ENCODE data around the gene NPY2R.

NPY2R gene

DNA sequence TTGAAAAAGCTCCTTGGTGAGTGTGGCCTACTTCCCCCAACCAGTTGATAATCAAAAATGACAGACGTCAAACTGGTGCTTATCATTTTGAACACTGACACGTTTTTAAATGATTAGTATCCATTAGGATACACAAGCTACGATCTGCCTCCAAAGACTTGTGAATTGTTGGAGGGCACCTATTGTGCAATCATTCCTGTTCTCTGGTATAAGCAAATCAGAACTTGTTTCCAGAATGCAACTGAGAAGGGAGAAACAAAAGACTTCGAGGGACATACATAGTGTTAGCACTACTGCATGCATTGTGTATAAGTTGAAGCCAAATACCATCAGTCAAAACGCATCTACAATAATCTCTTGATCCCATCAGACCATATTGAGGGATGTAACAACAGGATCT lies 11.6 kb downstream of the NPY2R start:
- no peak for DNase-seq (ENCODE audit: low read depth, low spot score)
- in situ Hi-C loops (cut with HindIII; ENCODE audit: low sequenced_read_pairs): no loop called here
- no peak overlapping the region for H3K4me3 ChIP-seq (ENCODE audit: low read depth, low read length)
- TF ChIP-seq, protein P1, sequence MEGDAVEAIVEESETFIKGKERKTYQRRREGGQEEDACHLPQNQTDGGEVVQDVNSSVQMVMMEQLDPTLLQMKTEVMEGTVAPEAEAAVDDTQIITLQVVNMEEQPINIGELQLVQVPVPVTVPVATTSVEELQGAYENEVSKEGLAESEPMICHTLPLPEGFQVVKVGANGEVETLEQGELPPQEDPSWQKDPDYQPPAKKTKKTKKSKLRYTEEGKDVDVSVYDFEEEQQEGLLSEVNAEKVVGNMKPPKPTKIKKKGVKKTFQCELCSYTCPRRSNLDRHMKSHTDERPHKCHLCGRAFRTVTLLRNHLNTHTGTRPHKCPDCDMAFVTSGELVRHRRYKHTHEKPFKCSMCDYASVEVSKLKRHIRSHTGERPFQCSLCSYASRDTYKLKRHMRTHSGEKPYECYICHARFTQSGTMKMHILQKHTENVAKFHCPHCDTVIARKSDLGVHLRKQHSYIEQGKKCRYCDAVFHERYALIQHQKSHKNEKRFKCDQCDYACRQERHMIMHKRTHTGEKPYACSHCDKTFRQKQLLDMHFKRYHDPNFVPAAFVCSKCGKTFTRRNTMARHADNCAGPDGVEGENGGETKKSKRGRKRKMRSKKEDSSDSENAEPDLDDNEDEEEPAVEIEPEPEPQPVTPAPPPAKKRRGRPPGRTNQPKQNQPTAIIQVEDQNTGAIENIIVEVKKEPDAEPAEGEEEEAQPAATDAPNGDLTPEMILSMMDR (IDR thresholded peaks at IDR 0.05; ENCODE audit: low read depth, low read length): no peak

DNA sequence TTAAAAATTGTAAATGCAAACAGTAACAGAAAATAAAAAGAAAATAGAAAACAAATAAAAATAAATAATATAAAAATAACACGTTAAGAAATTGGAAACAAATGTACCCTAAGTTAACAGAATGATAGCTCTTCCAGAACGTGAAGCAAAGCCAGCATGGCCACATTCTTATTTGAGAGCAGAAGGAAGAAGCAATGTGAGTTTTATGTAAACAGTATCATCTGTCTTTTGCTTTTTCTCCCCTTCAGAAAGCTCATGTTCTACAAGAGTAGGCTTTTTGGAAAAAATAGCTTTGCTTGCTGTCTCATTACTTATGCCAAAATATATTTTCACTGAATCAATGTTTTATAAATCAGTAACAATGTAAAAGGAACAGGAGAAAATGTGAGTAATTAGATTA lies 18.7 kb downstream of the NPY2R start:
- TF ChIP-seq, protein P1 (IDR thresholded peaks at IDR 0.05; ENCODE audit: low read depth, low read length): no peak
- in situ Hi-C loops (cut with HindIII; ENCODE audit: low sequenced_read_pairs): no loop called here
- no peak for DNase-seq (ENCODE audit: low read depth, low spot score)
- H3K4me3 ChIP-seq (ENCODE audit: low read depth, low read length): no peak overlapping the region

DNA sequence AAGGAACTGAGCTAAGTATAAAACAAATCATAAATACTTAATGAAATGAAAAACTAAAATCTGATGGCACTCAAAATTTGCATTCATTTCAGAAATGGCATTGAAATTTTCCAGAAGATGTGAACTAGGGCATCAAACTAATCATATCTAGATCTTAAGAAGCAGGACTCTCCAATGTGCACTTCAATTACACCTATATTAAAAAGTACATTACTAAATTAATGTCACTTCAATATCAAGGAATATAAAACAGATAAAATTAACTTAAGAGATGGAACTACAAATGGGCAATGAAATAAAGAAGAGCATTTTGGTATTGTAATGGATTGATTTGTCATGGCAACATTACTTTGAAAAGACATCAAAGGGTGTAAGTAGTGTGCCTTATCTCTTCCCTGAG lies 20.3 kb downstream of the NPY2R start:
- in situ Hi-C loops (cut with HindIII; ENCODE audit: low sequenced_read_pairs): no loop called here
- TF ChIP-seq, protein P1 (IDR thresholded peaks at IDR 0.05; ENCODE audit: low read depth, low read length): no peak
- no peak for DNase-seq (ENCODE audit: low read depth, low spot score)
- H3K4me3 ChIP-seq (ENCODE audit: low read depth, low read length): no peak overlapping the region

DNA sequence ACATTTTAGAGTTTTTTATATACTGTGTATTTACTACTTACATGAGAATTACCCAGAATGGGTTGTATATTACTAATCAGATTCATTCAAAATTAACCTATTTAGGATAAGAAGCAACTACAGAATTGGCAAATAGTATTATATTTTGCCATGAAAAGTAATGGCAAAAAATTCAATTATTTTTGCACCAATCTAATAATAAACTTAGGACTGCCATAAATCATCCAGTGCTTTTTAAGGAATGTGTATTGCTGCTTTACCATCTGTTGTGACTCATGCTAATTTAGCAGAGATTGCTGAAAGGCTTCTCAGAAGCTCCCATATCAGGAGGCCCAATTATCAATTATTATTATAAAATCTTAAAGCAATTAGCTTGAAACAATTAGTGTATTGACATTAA lies 24.0 kb downstream of the NPY2R start:
- DNase-seq (ENCODE audit: low read depth, low spot score): no peak
- in situ Hi-C loops (cut with HindIII; ENCODE audit: low sequenced_read_pairs): no loop called here
- no peak overlapping the region for H3K4me3 ChIP-seq (ENCODE audit: low read depth, low read length)
- TF ChIP-seq, protein P1 (IDR thresholded peaks at IDR 0.05; ENCODE audit: low read depth, low read length): no peak

DNA sequence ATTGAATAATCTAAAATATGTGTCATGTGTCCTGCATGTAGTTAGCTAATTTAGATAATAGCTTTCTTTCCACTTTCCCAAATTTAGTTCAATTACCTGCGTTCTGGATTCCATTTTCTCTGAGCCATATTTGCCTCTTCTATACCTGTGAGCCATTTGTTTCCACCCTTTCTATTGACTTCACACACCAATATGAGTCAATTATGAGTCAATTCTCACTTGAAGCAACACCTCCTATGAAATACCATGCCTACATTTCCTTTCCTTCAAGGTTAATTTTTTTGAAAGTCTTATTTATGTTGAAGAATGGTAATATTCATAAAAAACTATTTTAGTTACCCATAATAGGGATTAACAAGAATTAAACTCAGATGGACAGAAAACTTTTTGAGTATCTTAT lies 25.8 kb downstream of the NPY2R start:
- H3K4me3 ChIP-seq (ENCODE audit: low read depth, low read length): no peak overlapping the region
- in situ Hi-C loops (cut with HindIII; ENCODE audit: low sequenced_read_pairs): no loop called here
- TF ChIP-seq, protein P1 (IDR thresholded peaks at IDR 0.05; ENCODE audit: low read depth, low read length): no peak
- no peak for DNase-seq (ENCODE audit: low read depth, low spot score)

DNA sequence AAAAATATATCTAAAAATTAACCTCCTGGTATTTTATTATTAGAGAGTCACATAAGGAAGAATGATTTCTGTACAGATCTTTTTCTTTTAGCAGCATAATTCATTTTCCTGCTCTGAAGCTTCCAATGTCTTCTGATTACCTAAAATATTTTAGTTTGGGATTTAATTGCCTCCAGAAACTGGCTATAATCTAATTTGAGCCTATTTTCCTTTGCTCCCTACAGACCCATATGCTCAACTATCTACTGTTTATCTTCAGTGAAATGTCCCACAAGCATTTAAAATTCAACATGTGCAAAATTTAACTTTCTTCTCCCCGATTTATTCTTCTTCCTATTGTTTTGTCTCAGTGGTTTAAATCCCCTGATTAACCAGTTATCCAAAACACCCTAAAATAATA lies 29.1 kb downstream of the NPY2R start:
- no peak overlapping the region for H3K4me3 ChIP-seq (ENCODE audit: low read depth, low read length)
- in situ Hi-C loops (cut with HindIII; ENCODE audit: low sequenced_read_pairs): no loop called here
- TF ChIP-seq, protein P1 (IDR thresholded peaks at IDR 0.05; ENCODE audit: low read depth, low read length): no peak
- DNase-seq (ENCODE audit: low read depth, low spot score): no peak

DNA sequence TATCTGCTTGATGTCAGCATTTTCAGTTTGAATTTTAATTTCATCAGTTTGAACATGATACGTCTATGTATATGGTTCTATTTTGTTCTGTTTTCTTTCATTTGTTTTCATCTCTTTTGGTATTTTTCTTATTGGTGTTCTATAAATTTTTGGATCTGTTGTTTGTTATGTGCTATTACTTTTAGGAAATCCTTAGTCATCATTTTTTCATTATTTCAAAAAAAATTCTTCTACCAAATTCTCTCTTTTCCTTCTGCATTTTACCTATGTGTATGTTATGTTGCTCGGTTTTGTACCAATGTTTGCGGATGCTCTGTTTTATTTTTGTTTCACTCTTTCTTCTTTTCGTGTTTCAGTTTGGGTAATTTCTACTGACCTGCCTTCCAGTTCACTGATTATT lies 32.8 kb downstream of the NPY2R start:
- DNase-seq (ENCODE audit: low read depth, low spot score): no peak
- TF ChIP-seq, protein P1 (IDR thresholded peaks at IDR 0.05; ENCODE audit: low read depth, low read length): no peak
- no peak overlapping the region for H3K4me3 ChIP-seq (ENCODE audit: low read depth, low read length)
- in situ Hi-C loops (cut with HindIII; ENCODE audit: low sequenced_read_pairs): no loop called here
